Measurements from ENCODE around the gene CCNY.
A peak's percentile ranks its signal among the peaks of the same experiment; 100 is the strongest.

CCNY gene

GRCh38 chr10:35612385-35613106 is 276.2 kb downstream of the CCNY start:
- H3K4me3 ChIP-seq (ENCODE audit: low read depth, low read length) = no peak overlapping the region
- TF ChIP-seq CTCF (IDR thresholded peaks at IDR 0.05; ENCODE audit: control insufficient read depth, extremely low read depth, insufficient read depth) = no peak
- DNase-seq (ENCODE audit: low read depth) = no peak

GRCh38 chr10:35613107-35613440 is 276.8 kb downstream of the CCNY start:
- TF ChIP-seq CTCF (IDR thresholded peaks at IDR 0.05; ENCODE audit: control insufficient read depth, extremely low read depth, insufficient read depth) = no peak
- no peak overlapping the region for H3K4me3 ChIP-seq (ENCODE audit: low read depth, low read length)

GRCh38 chr10:35613597-35614226 is 277.4 kb downstream of the CCNY start:
- no peak overlapping the region for H3K4me3 ChIP-seq (ENCODE audit: low read depth, low read length)
- DNase-seq (ENCODE audit: low read depth) = no peak
- TF ChIP-seq CTCF (IDR thresholded peaks at IDR 0.05; ENCODE audit: control insufficient read depth, extremely low read depth, insufficient read depth) = peak; percentile 38

More at GRCh38 chr10:35613107-35613440, 276.8 kb downstream of the CCNY start:
- DNase-seq (ENCODE audit: low read depth) = no peak

GRCh38 chr10:35614312-35614711 is 278.0 kb downstream of the CCNY start:
- H3K4me3 ChIP-seq (ENCODE audit: low read depth, low read length) = no peak overlapping the region
- no peak for TF ChIP-seq CTCF (IDR thresholded peaks at IDR 0.05; ENCODE audit: control insufficient read depth, extremely low read depth, insufficient read depth)
- DNase-seq (ENCODE audit: low read depth) = peak; percentile 36

Measured in LNCaP clone FGC (cell line).